GM23338 (cell line): ENCODE results near the gene ATXN7L1. TPM values are rescaled to one million over a fixed set of nuclear protein-coding genes. Genes with fewer than 3 reads are reported as not detected.

Source experiments
- ATAC-seq: fragments of 200-7000 bp; cut with Tn5 transposase; 3 replicates; pipeline ENCODE4 v1.9.1; 2020
- DNase-seq: peaks from one replicate; pipeline ENCODE4 v3.0.0-alpha.2; 2015; ENCODE audit warnings: low spot score
- H2AFZ ChIP-seq: fragments of 200-600 bp; sonication (generic); 2 replicates; pipeline ENCODE4 v1.8.0; 2016; ENCODE audit warnings: antibody characterized with exemption, mild to moderate bottlenecking, moderate library complexity
- H3F3A ChIP-seq: fragments of 200-600 bp; sonication (generic); replicated peaks from 2 replicates; pipeline ENCODE4 v1.8.0; 2017; ENCODE audit warnings: antibody characterized with exemption, mixed run types, low read depth
- H3K27ac ChIP-seq: fragments of 200-600 bp; sonication (generic); 2 replicates; pipeline ENCODE4 v1.6.1; 2016; ENCODE audit warnings: low read depth
- H3K27me3 ChIP-seq: fragments of 200-600 bp; sonication (generic); 2 replicates; pipeline ENCODE4 v1.8.0; 2016; ENCODE audit warnings: mild to moderate bottlenecking, mixed run types, moderate library complexity; ENCODE audit not compliant: insufficient read depth
- H3K36me3 ChIP-seq: fragments of 200-600 bp; sonication (generic); 2 replicates; pipeline ENCODE4 v1.8.0; 2016; ENCODE audit warnings: mild to moderate bottlenecking; ENCODE audit not compliant: insufficient read depth
- H3K4me1 ChIP-seq: fragments of 200-600 bp; sonication (generic); 2 replicates; pipeline ENCODE4 v1.8.0; 2016; ENCODE audit warnings: mild to moderate bottlenecking, moderate library complexity; ENCODE audit not compliant: insufficient read depth
- H3K4me2 ChIP-seq: fragments of 200-600 bp; sonication (generic); 2 replicates; pipeline ENCODE4 v1.7.1; 2017; ENCODE audit warnings: mixed run types
- H3K4me3 ChIP-seq: fragments of 200-600 bp; sonication (generic); 2 replicates; pipeline ENCODE4 v1.6.1; 2016; ENCODE audit warnings: mixed run types
- H3K79me2 ChIP-seq: fragments of 200-600 bp; sonication (generic); replicated peaks from 2 replicates; pipeline ENCODE4 v1.8.0; 2017; ENCODE audit warnings: mild to moderate bottlenecking; ENCODE audit not compliant: insufficient read depth
- H3K9me2 ChIP-seq: fragments of 200-600 bp; sonication (generic); 2 replicates; pipeline ENCODE4 v1.8.0; 2017; ENCODE audit not compliant: insufficient read depth
- H4K20me1 ChIP-seq: fragments of 200-600 bp; sonication (generic); replicated peaks from 2 replicates; pipeline ENCODE4 v1.8.0; 2017; ENCODE audit warnings: mild to moderate bottlenecking; ENCODE audit not compliant: insufficient read depth
- H3K27ac Mint-ChIP-seq: 2 replicates; pipeline ENCODE4 v1.8.0; 2020; ENCODE audit warnings: inconsistent platforms, mild to moderate bottlenecking, moderate library complexity, mixed read lengths
- H3K27me3 Mint-ChIP-seq: 3 replicates; pipeline ENCODE4 v1.8.0; 2022; ENCODE audit warnings: low read depth, mild to moderate bottlenecking, moderate library complexity, mixed read lengths, inconsistent platforms; ENCODE audit not compliant: insufficient read depth, poor library complexity
- H3K36me3 Mint-ChIP-seq: 3 replicates; pipeline ENCODE4 v1.8.0; 2021; ENCODE audit warnings: low read depth, mild to moderate bottlenecking, inconsistent platforms, moderate library complexity, mixed read lengths
- H3K4me1 Mint-ChIP-seq: 3 replicates; pipeline ENCODE4 v1.8.0; 2020; ENCODE audit warnings: mild to moderate bottlenecking, inconsistent platforms, mixed read lengths
- H3K4me3 Mint-ChIP-seq: 3 replicates; pipeline ENCODE4 v1.8.0; 2021; ENCODE audit warnings: moderate library complexity, mild to moderate bottlenecking, inconsistent platforms, mixed read lengths
- H3K9me3 Mint-ChIP-seq: 3 replicates; pipeline ENCODE4 v1.8.0; 2020; ENCODE audit warnings: moderate library complexity, mild to moderate bottlenecking, inconsistent platforms, mixed read lengths
- CTCF ChIP-seq, 2 experiments: fragments of 200-600 bp in 1 of 2; sonication (generic) in 1 of 2; conservative IDR thresholded peaks; 2 replicates each; pipeline versions ENCODE4 v1.5.1 to v1.6.1; 2016 to 2017; ENCODE audit warnings: antibody characterized with exemption in 2 of 2, low read depth in 2 of 2, mild to moderate bottlenecking in 2 of 2, moderate library complexity in 1 of 2
- EZH2 ChIP-seq: fragments of 200-600 bp; sonication (generic); IDR thresholded peaks from one replicate; pipeline ENCODE4 v1.8.0; 2017; ENCODE audit warnings: antibody characterized with exemption, mild to moderate bottlenecking, low read depth; ENCODE audit not compliant: unreplicated experiment
- POLR2AphosphoS5 ChIP-seq: IDR thresholded peaks from 2 replicates; pipeline ENCODE4 v1.6.1; 2016; ENCODE audit warnings: antibody characterized with exemption, low read depth
- REST ChIP-seq: IDR thresholded peaks from one replicate; pipeline ENCODE4 v1.6.1; 2018; ENCODE audit warnings: antibody characterized with exemption; ENCODE audit not compliant: unreplicated experiment
- STAT1 ChIP-seq: IDR thresholded peaks from one replicate; pipeline ENCODE4 v1.6.1; 2016; ENCODE audit warnings: antibody characterized with exemption; ENCODE audit not compliant: unreplicated experiment
- ZNF331 ChIP-seq: fragments of 250-450 bp; sonication (Bioruptor Pico); IDR thresholded peaks from 2 replicates; pipeline ENCODE4 v1.5.0; 2020; ENCODE audit warnings: low read depth, mild to moderate bottlenecking, moderate library complexity
- polyA plus RNA-seq: library from polyadenylated mRNA; unstranded; fragments of >200 nt; fragmentation: Nextera tagmentation; extraction: Ambion mirVana; gene quantifications from 2 replicates; pipeline ENCODE4 v1.2.1, GENCODE V29; 2016
- total RNA-seq: library from RNA; depleted of rRNA; stranded (reverse); fragments of >200 nt; shearing (Covaris generic); gene quantifications from 2 replicates; pipeline ENCODE4 v1.2.3, GENCODE V29; 2014

ATXN7L1 gene
- total and polyA plus RNA-seq, 2 experiments from 2014 or later = 22.8 to 29.8 TPM

GRCh38 chr7:105636982-105637381 lies 239.4 kb downstream of the ATXN7L1 start:
- H3K4me3 ChIP-seq = peak overlapping the region; percentile 46
- peak overlapping the region; percentile 76 for H3K4me2 ChIP-seq
- Mint-ChIP-seq H3K4me1 (peaks cover 86% of the 10 kb centered on the region), H3K27me3 (peaks cover 11% of the 10 kb centered on the region), H3K4me3 (peak overlapping the region; percentile 89), H3K9me3 (no peaks in the 10 kb centered on the region; the same call in 2 of the 3 replicates), H3K36me3 (peaks cover 70% of the 10 kb centered on the region), H3K27ac (peak overlapping the region; percentile 82; the same call in 1 of the 2 replicates)
- peaks cover 25% of the 10 kb centered on the region for H3K36me3 ChIP-seq
- TF ChIP-seq CTCF (conservative IDR thresholded peaks at IDR 0.05; ENCODE audit: low read depth in 2 of 2) = no peak
- no peak for TF ChIP-seq EZH2
- no peak for TF ChIP-seq POLR2AphosphoS5
- H3K4me1 ChIP-seq = peaks cover 46% of the 10 kb centered on the region
- ATAC-seq (no peak), DNase-seq (no peak)
- no peaks in the 10 kb centered on the region for H3K9me2 ChIP-seq
- no peaks in the 10 kb centered on the region for H4K20me1 ChIP-seq
- peaks cover 56% of the 10 kb centered on the region for H3K79me2 ChIP-seq
- no peaks in the 10 kb centered on the region for H3K27me3 ChIP-seq
- H2AFZ ChIP-seq = no peak overlapping the region
- H3K27ac ChIP-seq = peak overlapping the region; percentile 98
- H3F3A ChIP-seq = peaks cover 34% of the 10 kb centered on the region

- Histone ChIP-seq H3K27me3 (no peaks in the 10 kb centered on the region), H3K4me1 (peaks cover 33% of the 10 kb centered on the region), H3K79me2 (peaks cover 61% of the 10 kb centered on the region), H3F3A (peaks cover 27% of the 10 kb centered on the region), H3K9me2 (no peaks in the 10 kb centered on the region), H4K20me1 (no peaks in the 10 kb centered on the region), H3K4me2 (no peak overlapping the region), H2AFZ (no peak overlapping the region), H3K27ac (no peak overlapping the region), H3K4me3 (no peak overlapping the region; the same call in 1 of the 2 replicates), H3K36me3 (peaks cover 28% of the 10 kb centered on the region)
- TF ChIP-seq STAT1 = no peak
- no peak for TF ChIP-seq CTCF (conservative IDR thresholded peaks at IDR 0.05; ENCODE audit: low read depth in 2 of 2)
- no peak for TF ChIP-seq ZNF331 (CRISPR knock-in tag)
- peak overlapping the region; percentile 89 for H3K4me3 Mint-ChIP-seq
- no peak overlapping the region; the same call in 1 of the 2 replicates for H3K27ac Mint-ChIP-seq
- DNase-seq (no peak), ATAC-seq (no peak)
- peaks cover 78% of the 10 kb centered on the region for H3K4me1 Mint-ChIP-seq
- peaks cover 83% of the 10 kb centered on the region for H3K36me3 Mint-ChIP-seq
- no peaks in the 10 kb centered on the region; the same call in 2 of the 3 replicates for H3K9me3 Mint-ChIP-seq
- peaks cover 6% of the 10 kb centered on the region for H3K27me3 Mint-ChIP-seq
Measured at GRCh38 chr7:105635197-105635596, 241.2 kb downstream of the ATXN7L1 start.

GRCh38 chr7:105625986-105626385 lies 250.4 kb downstream of the ATXN7L1 start:
- no peak overlapping the region for H3K27ac ChIP-seq
- DNase-seq = no peak
- H3K4me3 ChIP-seq = no peak overlapping the region
- TF ChIP-seq REST (no peak), EZH2 (no peak), STAT1 (no peak)

More at GRCh38 chr7:105625986-105626385, 250.4 kb downstream of the ATXN7L1 start:
- no peak overlapping the region for H3K27ac Mint-ChIP-seq
- no peaks in the 10 kb centered on the region for H3K9me2 ChIP-seq
- H3K4me3 Mint-ChIP-seq = no peak overlapping the region
- peaks cover 13% of the 10 kb centered on the region; the same call in 2 of the 3 replicates for H3K4me1 Mint-ChIP-seq
- no peak overlapping the region for H3K4me2 ChIP-seq
- H3K36me3 ChIP-seq = peaks cover 21% of the 10 kb centered on the region
- H3K79me2 ChIP-seq = peaks cover 23% of the 10 kb centered on the region
- no peaks in the 10 kb centered on the region for H3K27me3 Mint-ChIP-seq
- no peaks in the 10 kb centered on the region for H3K27me3 ChIP-seq
- H4K20me1 ChIP-seq = 0 out of 2 replicates have a peak, but pooled peaks cover 4% of the 10 kb centered on the region
- H3F3A ChIP-seq = peaks cover 4% of the 10 kb centered on the region; the same call in 1 of the 2 replicates
- H2AFZ ChIP-seq = no peak overlapping the region
- peaks cover 15% of the 10 kb centered on the region for H3K9me3 Mint-ChIP-seq
- peaks cover 4% of the 10 kb centered on the region; the same call in 1 of the 2 replicates for H3K4me1 ChIP-seq
- H3K36me3 Mint-ChIP-seq = peaks cover 94% of the 10 kb centered on the region
- no peak for ATAC-seq
